ENCODE measurements around the gene SEL1L. TPM values are rescaled to one million over a fixed set of nuclear protein-coding genes. Genes with fewer than 3 reads are reported as not detected.

SEL1L gene
- polyA plus RNA-seq, 1 donor from 2014 or later = 39.7 TPM

DNA sequence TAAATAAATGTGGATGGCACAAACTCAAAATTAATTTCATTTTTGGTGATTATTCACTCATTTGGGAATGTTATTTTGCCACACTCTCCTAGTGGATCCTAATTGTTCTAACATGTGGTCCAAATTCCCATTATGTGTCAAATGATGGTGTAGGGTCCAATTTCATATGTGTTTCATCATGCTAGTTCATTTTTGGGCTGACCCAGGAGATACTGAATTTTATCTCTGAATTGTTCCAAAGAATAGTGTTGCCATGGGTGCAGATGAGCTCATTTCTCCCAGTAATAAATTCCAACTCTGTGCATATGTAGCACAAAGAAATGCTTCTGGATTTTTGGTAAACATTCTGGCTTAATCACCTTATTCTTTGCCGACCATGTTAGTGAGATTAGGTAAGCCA is 23.5 kb upstream of the SEL1L start:
- H3K27ac ChIP-seq (ENCODE audit: low read length) = no peak overlapping the region
- no peak overlapping the region for H3K4me3 ChIP-seq (ENCODE audit: low read length)
- no peaks in the 10 kb centered on the region for H3K27me3 ChIP-seq (ENCODE audit: insufficient read depth, low read depth, low read length)
- no peaks in the 10 kb centered on the region for H3K9me3 ChIP-seq (ENCODE audit: low read length)
- H4K20me1 ChIP-seq (ENCODE audit: insufficient read depth) = no peaks in the 10 kb centered on the region
- no peak overlapping the region for H2AFZ ChIP-seq (ENCODE audit: low read depth, low read length)
- H3K36me3 ChIP-seq (ENCODE audit: insufficient read depth, low read length) = no peaks in the 10 kb centered on the region
- H3F3A ChIP-seq (ENCODE audit: insufficient read depth, low read length, poor library complexity, severe bottlenecking) = no peaks in the 10 kb centered on the region
- H3K4me2 ChIP-seq (ENCODE audit: low read length) = no peak overlapping the region
- no peak overlapping the region for H3K9ac ChIP-seq (ENCODE audit: low read length)
- TF ChIP-seq POLR2AphosphoS5 (IDR thresholded peaks at IDR 0.05) (no peak), MXI1 (conservative IDR thresholded peaks at IDR 0.05; ENCODE audit: poor library complexity, severe bottlenecking) (no peak), EZH2 (IDR thresholded peaks at IDR 0.05; ENCODE audit: borderline replicate concordance, insufficient read depth, low read length, poor library complexity, severe bottlenecking) (no peak), REST (IDR thresholded peaks at IDR 0.05; ENCODE audit: borderline replicate concordance) (no peak), EP300 (conservative IDR thresholded peaks at IDR 0.05; ENCODE audit: poor library complexity, severe bottlenecking) (no peak), RAD21 (conservative IDR thresholded peaks at IDR 0.05) (no peak), SMC3 (conservative IDR thresholded peaks at IDR 0.05; ENCODE audit: poor library complexity) (no peak), TAF1 (IDR thresholded peaks at IDR 0.05; ENCODE audit: low read depth) (no peak)
- TF ChIP-seq, protein P1, sequence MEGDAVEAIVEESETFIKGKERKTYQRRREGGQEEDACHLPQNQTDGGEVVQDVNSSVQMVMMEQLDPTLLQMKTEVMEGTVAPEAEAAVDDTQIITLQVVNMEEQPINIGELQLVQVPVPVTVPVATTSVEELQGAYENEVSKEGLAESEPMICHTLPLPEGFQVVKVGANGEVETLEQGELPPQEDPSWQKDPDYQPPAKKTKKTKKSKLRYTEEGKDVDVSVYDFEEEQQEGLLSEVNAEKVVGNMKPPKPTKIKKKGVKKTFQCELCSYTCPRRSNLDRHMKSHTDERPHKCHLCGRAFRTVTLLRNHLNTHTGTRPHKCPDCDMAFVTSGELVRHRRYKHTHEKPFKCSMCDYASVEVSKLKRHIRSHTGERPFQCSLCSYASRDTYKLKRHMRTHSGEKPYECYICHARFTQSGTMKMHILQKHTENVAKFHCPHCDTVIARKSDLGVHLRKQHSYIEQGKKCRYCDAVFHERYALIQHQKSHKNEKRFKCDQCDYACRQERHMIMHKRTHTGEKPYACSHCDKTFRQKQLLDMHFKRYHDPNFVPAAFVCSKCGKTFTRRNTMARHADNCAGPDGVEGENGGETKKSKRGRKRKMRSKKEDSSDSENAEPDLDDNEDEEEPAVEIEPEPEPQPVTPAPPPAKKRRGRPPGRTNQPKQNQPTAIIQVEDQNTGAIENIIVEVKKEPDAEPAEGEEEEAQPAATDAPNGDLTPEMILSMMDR (IDR thresholded peaks at IDR 0.05; ENCODE audit: poor library complexity, severe bottlenecking) = no peak
- no peaks in the 10 kb centered on the region for H3K79me2 ChIP-seq (replicated peaks; ENCODE audit: insufficient read depth, low read length)
- no peaks in the 10 kb centered on the region for H3K9me2 ChIP-seq (ENCODE audit: insufficient read depth, low read length)

- no peak overlapping the region for H3K27ac ChIP-seq (ENCODE audit: low read length)
- H3K9me2 ChIP-seq (ENCODE audit: insufficient read depth, low read length) = no peaks in the 10 kb centered on the region
- no peaks in the 10 kb centered on the region for H4K20me1 ChIP-seq (ENCODE audit: insufficient read depth)
- no peak for TF ChIP-seq POLR2AphosphoS5 (IDR thresholded peaks at IDR 0.05)
- no peak for TF ChIP-seq EZH2 (IDR thresholded peaks at IDR 0.05; ENCODE audit: borderline replicate concordance, insufficient read depth, low read length, poor library complexity, severe bottlenecking)
- TF ChIP-seq, protein P1 (IDR thresholded peaks at IDR 0.05; ENCODE audit: poor library complexity, severe bottlenecking) = no peak
- no peak for TF ChIP-seq EP300 (conservative IDR thresholded peaks at IDR 0.05; ENCODE audit: poor library complexity, severe bottlenecking)
- TF ChIP-seq RAD21 (conservative IDR thresholded peaks at IDR 0.05) = no peak
- TF ChIP-seq MXI1 (conservative IDR thresholded peaks at IDR 0.05; ENCODE audit: poor library complexity, severe bottlenecking) = no peak
- no peak for TF ChIP-seq TAF1 (IDR thresholded peaks at IDR 0.05; ENCODE audit: low read depth)
- no peak for TF ChIP-seq SMC3 (conservative IDR thresholded peaks at IDR 0.05; ENCODE audit: poor library complexity)
- TF ChIP-seq REST (IDR thresholded peaks at IDR 0.05; ENCODE audit: borderline replicate concordance) = no peak
- H3K9me3 ChIP-seq (ENCODE audit: low read length) = no peaks in the 10 kb centered on the region
- no peaks in the 10 kb centered on the region for H3K36me3 ChIP-seq (ENCODE audit: insufficient read depth, low read length)
- no peak overlapping the region for H2AFZ ChIP-seq (ENCODE audit: low read depth, low read length)
- H3F3A ChIP-seq (ENCODE audit: insufficient read depth, low read length, poor library complexity, severe bottlenecking) = no peaks in the 10 kb centered on the region
- H3K9ac ChIP-seq (ENCODE audit: low read length) = no peak overlapping the region
- H3K79me2 ChIP-seq (replicated peaks; ENCODE audit: insufficient read depth, low read length) = no peaks in the 10 kb centered on the region
- no peak overlapping the region for H3K4me3 ChIP-seq (ENCODE audit: low read length)
- no peak overlapping the region for H3K4me2 ChIP-seq (ENCODE audit: low read length)
- H3K27me3 ChIP-seq (ENCODE audit: insufficient read depth, low read depth, low read length) = no peaks in the 10 kb centered on the region
Measured at GRCh38 chr14:81555684-81556083, 22.0 kb upstream of the SEL1L start.
